Measurements from ENCODE around the gene TASOR2. TPM values are rescaled to one million over a fixed set of nuclear protein-coding genes. Genes with fewer than 3 reads are reported as not detected.

Gene TASOR2
- total RNA-seq, 1 donor from 2014 or later = 60.1 TPM

GRCh38 chr10:5645944-5646617, 38.6 kb upstream of the TASOR2 start:
- H3K4me3 ChIP-seq (ENCODE audit: low read depth, low read length) = no peak overlapping the region
- H3K36me3 ChIP-seq (ENCODE audit: control insufficient read depth, insufficient read depth, low read length) = no peaks in the 10 kb centered on the region
- no peak for DNase-seq (ENCODE audit: low read depth)
- no peak for TF ChIP-seq CTCF (IDR thresholded peaks at IDR 0.05; ENCODE audit: insufficient read depth, low read length, poor library complexity, severe bottlenecking)
- no peaks in the 10 kb centered on the region for H3K27me3 ChIP-seq (ENCODE audit: control insufficient read depth, insufficient read depth, low read length)

GRCh38 chr10:5647507-5648240, 37.0 kb upstream of the TASOR2 start:
- TF ChIP-seq CTCF (IDR thresholded peaks at IDR 0.05; ENCODE audit: insufficient read depth, low read length, poor library complexity, severe bottlenecking) = no peak
- Histone ChIP-seq H3K36me3 (ENCODE audit: control insufficient read depth, insufficient read depth, low read length) (no peaks in the 10 kb centered on the region), H3K27me3 (ENCODE audit: control insufficient read depth, insufficient read depth, low read length) (no peaks in the 10 kb centered on the region), H3K4me3 (ENCODE audit: low read depth, low read length) (no peak overlapping the region)
- DNase-seq (ENCODE audit: low read depth) = no peak

- no peaks in the 10 kb centered on the region for H3K36me3 ChIP-seq (ENCODE audit: control insufficient read depth, insufficient read depth, low read length)
Observed at GRCh38 chr10:5648494-5649457, 35.9 kb upstream of the TASOR2 start.

GRCh38 chr10:5649746-5650145, 34.9 kb upstream of the TASOR2 start:
- Histone ChIP-seq H3K27me3 (ENCODE audit: control insufficient read depth, insufficient read depth, low read length) (no peaks in the 10 kb centered on the region), H3K4me3 (ENCODE audit: low read depth, low read length) (no peak overlapping the region), H3K36me3 (ENCODE audit: control insufficient read depth, insufficient read depth, low read length) (no peaks in the 10 kb centered on the region)
- no peak for DNase-seq (ENCODE audit: low read depth)
- TF ChIP-seq CTCF (IDR thresholded peaks at IDR 0.05; ENCODE audit: insufficient read depth, low read length, poor library complexity, severe bottlenecking) = no peak

More at GRCh38 chr10:5648494-5649457, 35.9 kb upstream of the TASOR2 start:
- no peak for TF ChIP-seq CTCF (IDR thresholded peaks at IDR 0.05; ENCODE audit: insufficient read depth, low read length, poor library complexity, severe bottlenecking)
- Histone ChIP-seq H3K27me3 (ENCODE audit: control insufficient read depth, insufficient read depth, low read length) (no peaks in the 10 kb centered on the region), H3K4me3 (ENCODE audit: low read depth, low read length) (no peak overlapping the region)
- no peak for DNase-seq (ENCODE audit: low read depth)

GRCh38 chr10:5650664-5651387, 33.8 kb upstream of the TASOR2 start:
- H3K36me3 ChIP-seq (ENCODE audit: control insufficient read depth, insufficient read depth, low read length) = no peaks in the 10 kb centered on the region
- no peak overlapping the region for H3K4me3 ChIP-seq (ENCODE audit: low read depth, low read length)
- H3K27me3 ChIP-seq (ENCODE audit: control insufficient read depth, insufficient read depth, low read length) = no peaks in the 10 kb centered on the region
- DNase-seq (ENCODE audit: low read depth) = no peak
- no peak for TF ChIP-seq CTCF (IDR thresholded peaks at IDR 0.05; ENCODE audit: insufficient read depth, low read length, poor library complexity, severe bottlenecking)

Data from kidney epithelial cell (primary cell).